Mucosa of descending colon (tissue), 3 donors: Measurements from ENCODE around the gene LAMA3. TPM values are rescaled to one million over a fixed set of nuclear protein-coding genes. Genes with fewer than 3 reads are reported as not detected.

Experiments
- ATAC-seq: fragments of 200-7000 bp; cut with Tn5 transposase; one replicate; pipeline ENCODE4 v1.9.1; 2020; ENCODE audit warnings: mild to moderate bottlenecking, moderate library complexity
- DNase-seq, 3 donors: peaks; one replicate each; pipeline ENCODE4 v3.0.0-alpha.2; 2020
- H3K36me3 ChIP-seq: fragments of 200-600 bp; one replicate; pipeline ENCODE4 v1.8.0; 2021; ENCODE audit warnings: low read depth, mild to moderate bottlenecking
- H3K4me1 ChIP-seq: fragments of 200-600 bp; one replicate; pipeline ENCODE4 v1.8.0; 2021; ENCODE audit warnings: low read depth, mild to moderate bottlenecking
- H3K4me3 ChIP-seq: fragments of 200-600 bp; one replicate; pipeline ENCODE4 v1.8.0; 2021; ENCODE audit warnings: mild to moderate bottlenecking
- H3K9me3 ChIP-seq: fragments of 200-600 bp; one replicate; pipeline ENCODE4 v1.8.0; 2021; ENCODE audit warnings: mild to moderate bottlenecking
- CTCF ChIP-seq: fragments of 200-600 bp; IDR thresholded peaks from one replicate; pipeline ENCODE4 v1.8.0; 2022; ENCODE audit warnings: antibody characterized with exemption, mild to moderate bottlenecking
- intact Hi-C, 2 donors: fragments of 100-400 bp; cut with DNase I in 1 of 2; cut with micrococcal nuclease in 1 of 2; formaldehyde crosslinking; loops; one replicate each; pipeline versions ENCODE4 v1.11.0 to v1.11.1; 2022; cut with DNase I, micrococcal nuclease
- total RNA-seq, 3 donors: library from RNA; stranded (reverse); fragmentation: NEBNext Ultra II Directional in 2 of 3; extraction: Animal tissue kit (Norgen Biotek cat#: 25700) in 2 of 3; gene quantifications; one replicate each; pipeline versions ENCODE4 v1.2.1 to v1.2.4, GENCODE V29; 2021 to 2023
- donor health status: DM: no; HTN: no; CAD: no; lungs with moderate emphysema.
- donor health status: DM: no; HTN: no; CAD: no.
- donor health status: DM: no; HTN: yes; CAD: no.

Gene LAMA3
- total RNA-seq, 3 donors from 2014 or later, result 29.0 to 62.0 (median 49.0) TPM

GRCh38 chr18:23934252-23934651 is 245.0 kb downstream of the LAMA3 start:
- no peaks in the 10 kb centered on the region for H3K9me3 ChIP-seq
- ATAC-seq, result peak; percentile 13
- H3K36me3 ChIP-seq, result no peaks in the 10 kb centered on the region
- H3K4me3 ChIP-seq, result no peak overlapping the region
- TF ChIP-seq CTCF, result no peak
- DNase-seq, result no peak
- intact Hi-C loops, result no loop called here
- no peaks in the 10 kb centered on the region for H3K4me1 ChIP-seq

- intact Hi-C loops, result no loop called here
Measured at GRCh38 chr18:23934863-23935262, 245.6 kb downstream of the LAMA3 start.

GRCh38 chr18:23935804-23936203 is 246.6 kb downstream of the LAMA3 start:
- ATAC-seq (peak; percentile 54), DNase-seq (no peak)
- Histone ChIP-seq H3K4me3 (no peak overlapping the region), H3K9me3 (no peaks in the 10 kb centered on the region), H3K4me1 (no peaks in the 10 kb centered on the region), H3K36me3 (no peaks in the 10 kb centered on the region)
- intact Hi-C loops, result no loop called here
- TF ChIP-seq CTCF, result no peak

More at GRCh38 chr18:23934863-23935262, 245.6 kb downstream of the LAMA3 start:
- Histone ChIP-seq H3K9me3 (no peaks in the 10 kb centered on the region), H3K4me1 (no peaks in the 10 kb centered on the region), H3K36me3 (no peaks in the 10 kb centered on the region), H3K4me3 (no peak overlapping the region)
- TF ChIP-seq CTCF, result no peak
- ATAC-seq (no peak), DNase-seq (no peak)

- intact Hi-C loops, result no loop called here
- ATAC-seq (peak; percentile 6), DNase-seq (no peak)
- Histone ChIP-seq H3K4me1 (no peaks in the 10 kb centered on the region), H3K9me3 (no peaks in the 10 kb centered on the region), H3K4me3 (no peak overlapping the region), H3K36me3 (no peaks in the 10 kb centered on the region)
- TF ChIP-seq CTCF, result no peak
Measured at GRCh38 chr18:23936381-23936958, 247.2 kb downstream of the LAMA3 start.

GRCh38 chr18:23938043-23938756 is 248.9 kb downstream of the LAMA3 start:
- peak; percentile 43 for ATAC-seq
- intact Hi-C loops, result no loop called here
- no peak for TF ChIP-seq CTCF
- Histone ChIP-seq H3K36me3 (no peaks in the 10 kb centered on the region), H3K4me1 (no peaks in the 10 kb centered on the region), H3K9me3 (no peaks in the 10 kb centered on the region), H3K4me3 (no peak overlapping the region)
- no peak for DNase-seq
